NCI-H2196 (cell line): Measurements from ENCODE around the gene URB1.
"Not testable (repeated sequence)": the region's sequence is repeated elsewhere in the genome, so short reads cannot be mapped to it uniquely, and the experiment has no call there.

Experiments
- DNase-seq: peaks from one replicate; lab custom pipeline; 2025; ENCODE audit not compliant: unreplicated experiment; lab: John Stamatoyannopoulos, UW

URB1 gene

GRCh38 chr21:32301596-32301995, 91.2 kb downstream of the URB1 start:
- DNase-seq, result no peak

DNA sequence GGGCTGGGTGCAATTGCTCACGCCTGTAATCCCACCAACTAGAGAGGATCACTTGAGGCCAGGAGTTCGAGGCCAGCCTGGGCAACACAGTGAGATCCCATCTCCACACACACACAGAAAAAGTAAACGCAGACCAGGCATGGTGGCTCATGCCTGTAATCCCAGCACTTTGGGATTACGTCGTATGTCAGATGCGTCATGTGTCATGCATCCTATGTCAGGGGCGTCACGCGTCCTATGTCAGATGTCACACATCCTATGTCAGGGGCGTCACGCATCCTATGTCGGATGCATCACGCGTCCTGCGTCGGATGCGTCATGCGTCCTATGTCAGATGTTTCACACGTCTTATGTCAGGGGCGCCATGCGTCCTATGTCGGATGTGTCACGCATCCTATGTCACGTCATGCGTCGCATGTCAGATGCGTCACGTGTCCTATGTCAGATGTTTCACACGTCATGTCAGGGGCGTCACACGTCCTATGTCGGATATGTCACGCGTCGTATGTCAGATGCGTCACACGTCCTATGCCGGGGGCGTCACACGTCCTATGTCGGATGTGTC, 92.6 kb downstream of the URB1 start:
- DNase-seq, result no peak

- DNase-seq, result no peak
These were observed 93.1 kb downstream of the URB1 start for GRCh38 chr21:32299695-32300094.

DNA sequence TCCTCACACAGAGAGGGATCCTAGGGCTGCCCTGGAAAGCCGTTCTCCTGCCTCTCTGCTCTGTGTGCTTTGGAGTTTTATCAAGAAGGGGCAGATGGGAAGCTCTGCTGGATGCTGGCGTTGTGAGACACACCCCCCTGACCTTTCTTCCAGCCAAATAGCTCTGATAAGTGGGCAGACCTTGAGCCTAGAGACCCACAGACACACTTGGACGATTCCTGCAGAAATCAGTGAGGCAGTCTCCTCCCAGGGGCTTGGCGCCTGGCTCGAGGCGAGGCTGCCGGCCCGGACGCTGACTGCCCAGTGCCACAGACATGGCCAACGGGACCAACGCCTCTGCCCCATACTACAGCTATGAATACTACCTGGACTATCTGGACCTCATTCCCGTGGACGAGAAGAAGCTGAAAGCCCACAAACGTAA, 94.1 kb downstream of the URB1 start, which contains the start of gene MRAP:
TSS of gene MRAP (plus strand) at position 198 of the 424 bp plus-strand sequence. CDS start at position 315, 117 bp downstream.
- DNase-seq, result no peak

DNA sequence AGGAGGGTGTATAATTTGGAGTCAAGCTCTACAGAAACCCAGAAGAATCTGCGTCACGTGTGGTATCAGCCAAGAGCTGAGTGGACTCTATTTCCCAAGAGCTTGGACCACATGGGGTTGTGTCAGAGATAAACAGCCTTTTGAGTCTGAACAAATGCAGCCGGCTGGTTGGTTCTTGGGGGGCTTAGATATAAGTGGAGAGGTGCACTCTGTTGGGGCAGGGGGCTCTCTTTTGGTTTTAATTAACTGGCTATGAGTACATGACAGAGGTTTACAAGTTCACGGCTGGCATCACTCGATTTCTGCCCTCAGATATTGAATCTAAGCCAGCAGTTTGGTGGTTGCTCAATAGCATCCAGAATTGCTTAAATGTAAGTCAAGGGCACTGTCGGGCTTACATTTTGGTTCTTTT, 94.7 kb downstream of the URB1 start:
- no peak for DNase-seq

DNA sequence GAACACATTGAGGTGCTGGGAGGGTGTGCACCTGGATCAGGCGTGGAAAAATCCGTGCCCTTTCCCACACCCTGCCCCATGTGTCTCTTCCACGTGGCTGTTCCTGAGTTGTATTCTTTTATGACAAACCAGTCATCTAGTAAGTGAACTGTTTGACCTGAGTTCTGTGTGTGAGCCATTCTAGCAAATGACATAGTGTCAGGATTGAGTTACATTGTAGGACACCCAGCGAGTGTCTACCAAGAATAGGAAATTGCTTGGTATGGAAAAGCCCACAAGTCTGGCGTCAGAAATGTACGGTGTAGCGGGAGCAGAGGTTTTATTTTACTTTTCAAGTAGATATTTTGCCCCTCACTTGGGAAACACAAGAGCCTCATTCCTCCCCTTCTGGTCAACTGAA, 95.4 kb downstream of the URB1 start:
- DNase-seq, result no peak

GRCh38 chr21:32285476-32285875, 107.3 kb downstream of the URB1 start:
- DNase-seq, result no peak

DNA sequence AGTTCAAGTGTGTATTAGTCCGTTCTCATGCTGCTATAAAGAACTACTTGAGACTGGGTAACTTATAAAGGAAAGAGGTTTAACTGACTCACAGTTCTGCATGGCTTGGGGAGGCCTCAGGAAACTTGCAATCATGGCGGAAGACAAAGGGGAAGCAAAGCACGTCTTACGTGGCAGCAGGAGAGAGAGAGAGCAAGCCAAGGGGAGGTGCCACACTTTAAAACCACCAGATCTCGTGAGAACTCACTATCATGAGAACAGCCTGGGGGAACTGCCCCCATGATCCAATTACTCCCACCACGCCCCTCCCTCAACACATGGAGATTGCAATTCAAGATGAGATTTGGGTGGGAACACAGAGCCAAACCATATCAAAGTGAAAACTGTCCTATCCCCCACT, 109.8 kb downstream of the URB1 start:
- no peak for DNase-seq

GRCh38 chr21:32281531-32281930, 111.3 kb downstream of the URB1 start:
- no peak for DNase-seq

- DNase-seq, result no peak
These were observed 113.5 kb downstream of the URB1 start for GRCh38 chr21:32279377-32279680.

DNA sequence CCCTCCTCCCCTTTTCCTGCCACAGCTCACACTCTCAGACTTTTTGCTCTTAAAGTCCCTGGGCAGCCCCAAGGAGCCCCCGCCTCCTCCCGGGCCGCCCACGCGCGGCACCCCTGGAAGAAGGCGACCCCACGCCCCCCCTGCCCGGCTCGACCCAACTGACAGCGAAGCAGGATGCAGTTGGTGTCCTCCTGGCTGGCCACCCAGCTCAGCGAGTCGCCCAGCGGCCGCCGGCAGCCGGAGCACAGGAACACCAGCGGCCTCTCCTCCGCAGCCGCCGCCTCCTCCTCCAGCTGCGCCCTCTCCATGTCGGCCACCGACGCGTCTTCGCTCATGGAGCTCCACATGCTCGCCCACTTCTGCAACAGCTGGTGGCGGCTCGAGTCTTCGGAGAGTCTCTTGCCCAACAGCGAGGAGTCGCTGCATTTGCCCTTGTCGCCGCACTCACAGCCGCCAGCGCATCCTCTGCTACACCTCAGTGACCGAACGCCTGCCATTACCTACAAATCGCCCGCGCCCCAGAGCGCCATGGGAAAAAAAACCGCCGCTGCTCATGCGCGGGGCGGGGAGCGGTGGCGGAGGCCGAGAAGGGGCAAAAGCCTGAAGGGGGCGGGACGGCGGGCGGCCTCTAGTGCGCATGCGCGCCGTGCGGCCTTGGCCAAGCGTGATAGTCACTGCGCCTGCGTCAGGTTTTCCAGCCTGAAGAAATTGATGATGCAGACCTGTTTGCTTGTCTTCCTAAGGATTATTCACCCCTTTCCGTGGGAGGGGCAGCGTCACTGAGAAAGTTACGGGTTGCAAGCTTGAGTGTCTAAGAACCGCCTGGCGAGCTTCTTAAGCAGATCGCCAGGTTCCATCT, 114.1 kb downstream of the URB1 start, which contains the start of gene MIS18A:
TSS of gene MIS18A (minus strand) at position 532 of the 859 bp plus-strand sequence. CDS start at position 497, 35 bp downstream.
- peak; percentile 97 for DNase-seq

- DNase-seq, result no peak
These were observed 114.7 kb downstream of the URB1 start for GRCh38 chr21:32278103-32278502.

GRCh38 chr21:32276671-32277070, 116.1 kb downstream of the URB1 start:
- DNase-seq, result no peak

GRCh38 chr21:32270748-32271147, 122.1 kb downstream of the URB1 start:
- no peak for DNase-seq

DNA sequence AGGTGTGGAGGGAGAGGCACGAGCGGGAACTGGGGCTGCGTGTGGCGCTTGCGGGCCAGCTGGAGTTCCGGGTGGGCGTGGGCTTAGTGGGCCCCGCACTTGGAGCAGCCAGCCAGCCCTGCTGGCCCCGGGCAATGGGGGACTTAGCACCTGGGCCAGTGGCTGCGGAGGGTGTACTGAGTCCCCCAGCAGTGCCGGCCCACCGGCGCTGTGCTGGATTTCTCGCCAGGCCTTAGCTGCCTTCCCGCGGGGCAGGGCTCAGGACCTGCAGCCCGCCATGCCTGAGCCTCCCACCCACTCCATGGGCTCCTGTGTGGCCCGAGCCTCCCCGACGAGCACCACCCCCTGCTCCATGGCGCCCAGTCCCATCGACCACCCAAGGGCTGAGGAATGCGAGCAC, 127.5 kb downstream of the URB1 start:
- DNase-seq, result not testable (repeated sequence)

GRCh38 chr21:32261929-32262328, 130.9 kb downstream of the URB1 start:
- no peak for DNase-seq
